Neural cell (in vitro differentiated cells): ENCODE measurements around the gene SLC1A1. TPM values are rescaled to one million over a fixed set of nuclear protein-coding genes. Genes with fewer than 3 reads are reported as not detected.
A peak's percentile ranks its signal among the peaks of the same experiment; 100 is the strongest.

Experiments
- H2AFZ ChIP-seq: fragments of 200-600, 300-800 bp; sonication (generic), shearing (Covaris generic); 2 replicates; pipeline ENCODE4 v1.6.0; 2014; ENCODE audit warnings: low read depth, mild to moderate bottlenecking, antibody characterized with exemption, low read length, moderate library complexity
- H3F3A ChIP-seq: fragments of 200-600 bp; shearing (Covaris generic); 2 replicates; pipeline ENCODE4 v1.6.1; 2016; ENCODE audit warnings: mild to moderate bottlenecking, moderate library complexity, mixed read lengths, antibody characterized with exemption, low read length; ENCODE audit not compliant: insufficient read depth, poor library complexity, severe bottlenecking
- H3K27ac ChIP-seq: fragments of 200-600, 300-800 bp; sonication (generic), shearing (Covaris generic); 2 replicates; pipeline ENCODE4 v1.5.1; 2014; ENCODE audit warnings: mild to moderate bottlenecking, low read length, moderate library complexity
- H3K27me3 ChIP-seq: fragments of 300-800, 200-600 bp; sonication (generic), shearing (Covaris generic); 2 replicates; pipeline ENCODE4 v1.6.0; 2014; ENCODE audit warnings: mild to moderate bottlenecking, low read depth, low read length, moderate library complexity; ENCODE audit not compliant: insufficient read depth
- H3K36me3 ChIP-seq: fragments of 300-800, 200-600 bp; sonication (generic), shearing (Covaris generic); 2 replicates; pipeline ENCODE4 v1.5.1; 2014; ENCODE audit warnings: mild to moderate bottlenecking, antibody characterized with exemption, low read length, moderate library complexity; ENCODE audit not compliant: insufficient read depth
- H3K4me2 ChIP-seq: fragments of 300-800, 200-600 bp; sonication (generic), shearing (Covaris generic); 2 replicates; pipeline ENCODE4 v1.6.0; 2014; ENCODE audit warnings: mild to moderate bottlenecking, low read length
- H3K4me3 ChIP-seq: fragments of 300-800, 200-600 bp; sonication (generic), shearing (Covaris generic); 2 replicates; pipeline ENCODE4 v1.5.1; 2014; ENCODE audit warnings: mild to moderate bottlenecking, low read length, moderate library complexity
- H3K79me2 ChIP-seq: fragments of 200-600 bp; shearing (Covaris generic); replicated peaks from 2 replicates; pipeline ENCODE4 v1.6.0; 2014; ENCODE audit warnings: mild to moderate bottlenecking, low read length, moderate library complexity; ENCODE audit not compliant: insufficient read depth
- H3K9ac ChIP-seq: fragments of 300-800, 200-600 bp; sonication (generic), shearing (Covaris generic); 2 replicates; pipeline ENCODE4 v1.6.1; 2016; ENCODE audit warnings: mild to moderate bottlenecking, low read length, mixed read lengths
- H3K9me2 ChIP-seq: fragments of 200-600 bp; shearing (Covaris generic); 2 replicates; pipeline ENCODE4 v1.6.1; 2016; ENCODE audit warnings: mild to moderate bottlenecking, low read length, mixed read lengths; ENCODE audit not compliant: insufficient read depth
- H3K9me3 ChIP-seq: fragments of 200-600, 300-800 bp; sonication (generic), shearing (Covaris generic); 2 replicates; pipeline ENCODE4 v1.6.1; 2016; ENCODE audit warnings: mild to moderate bottlenecking, mixed run types, low read length, moderate library complexity, mixed read lengths
- H4K20me1 ChIP-seq: fragments of 200-600 bp; shearing (Covaris generic); 2 replicates; pipeline ENCODE4 v1.6.1; 2016; ENCODE audit warnings: mild to moderate bottlenecking, mixed run types; ENCODE audit not compliant: insufficient read depth
- EP300 ChIP-seq: fragments of 450-650 bp; conservative IDR thresholded peaks from 2 replicates; pipeline ENCODE4 v1.6.1; 2014; ENCODE audit warnings: antibody characterized with exemption, mild to moderate bottlenecking, moderate library complexity; ENCODE audit not compliant: poor library complexity, severe bottlenecking
- EZH2 ChIP-seq: fragments of 200-600, 300-800 bp; shearing (Covaris generic), sonication (generic); IDR thresholded peaks from 2 replicates; pipeline ENCODE4 v1.6.1; 2014; ENCODE audit warnings: antibody characterized with exemption, low read length, borderline replicate concordance, mild to moderate bottlenecking; ENCODE audit not compliant: insufficient read depth, poor library complexity, severe bottlenecking
- MXI1 ChIP-seq: fragments of 450-650 bp; conservative IDR thresholded peaks from 2 replicates; pipeline ENCODE4 v1.6.1; 2014; ENCODE audit warnings: antibody characterized with exemption, mild to moderate bottlenecking; ENCODE audit not compliant: poor library complexity, severe bottlenecking
- POLR2AphosphoS5 ChIP-seq: IDR thresholded peaks from 2 replicates; pipeline ENCODE4 v1.6.1; 2012
- SMC3 ChIP-seq: fragments of 450-650 bp; conservative IDR thresholded peaks from 2 replicates; pipeline ENCODE4 v1.6.1; 2014; ENCODE audit warnings: antibody characterized with exemption, mild to moderate bottlenecking, moderate library complexity; ENCODE audit not compliant: poor library complexity
- TAF1 ChIP-seq: IDR thresholded peaks from 2 replicates; pipeline ENCODE4 v1.6.1; 2012; ENCODE audit warnings: low read depth
- polyA plus RNA-seq: library from polyadenylated mRNA; depleted of rRNA; stranded (reverse); fragments of >200 nt; gene quantifications from 2 replicates; pipeline ENCODE4 v1.2.3, GENCODE V29; 2014
- TF ChIP-seq, protein P1 (sequence below): fragments of 450-650 bp; IDR thresholded peaks from 2 replicates; pipeline ENCODE4 v1.5.1; 2014; ENCODE audit warnings: antibody characterized with exemption, mild to moderate bottlenecking, moderate library complexity; ENCODE audit not compliant: poor library complexity, severe bottlenecking
- TF ChIP-seq, protein P2 (sequence below): IDR thresholded peaks from 2 replicates; pipeline ENCODE4 v1.6.1; 2012; ENCODE audit warnings: borderline replicate concordance

Gene SLC1A1
- polyA plus RNA-seq, 1 donor from 2014 or later: 30.8 TPM

DNA sequence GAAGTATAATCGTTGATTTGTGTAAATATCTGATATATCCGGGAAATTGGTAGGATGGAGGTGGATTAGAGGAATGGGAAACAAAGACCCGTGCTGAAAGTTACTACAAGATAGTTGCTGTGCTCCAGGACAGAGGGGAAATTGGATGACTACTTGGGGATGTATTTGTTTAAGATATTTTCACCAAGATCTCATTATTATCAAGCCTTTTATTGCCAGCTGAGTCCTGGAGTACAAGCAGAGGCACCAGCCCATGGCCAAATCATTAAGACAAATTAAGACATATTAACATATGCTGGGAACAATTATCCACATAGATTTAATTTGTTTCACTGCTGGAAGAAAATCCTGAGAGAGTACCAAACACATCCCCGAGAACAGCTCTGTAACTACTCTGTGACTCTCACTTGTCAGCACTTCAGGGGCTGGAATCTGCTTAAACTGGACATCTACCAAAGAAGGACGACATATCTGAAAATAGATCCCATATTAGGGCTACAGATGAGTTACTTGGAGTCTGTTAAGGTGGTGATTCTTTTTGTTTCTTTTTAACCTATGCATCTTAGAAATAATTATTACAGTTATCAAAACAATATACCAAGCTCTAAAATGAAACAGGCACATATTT is 68.2 kb downstream of the SLC1A1 start:
- TF ChIP-seq EP300 (no peak), MXI1 (no peak), TAF1 (no peak), EZH2 (no peak)
- TF ChIP-seq, protein P1, sequence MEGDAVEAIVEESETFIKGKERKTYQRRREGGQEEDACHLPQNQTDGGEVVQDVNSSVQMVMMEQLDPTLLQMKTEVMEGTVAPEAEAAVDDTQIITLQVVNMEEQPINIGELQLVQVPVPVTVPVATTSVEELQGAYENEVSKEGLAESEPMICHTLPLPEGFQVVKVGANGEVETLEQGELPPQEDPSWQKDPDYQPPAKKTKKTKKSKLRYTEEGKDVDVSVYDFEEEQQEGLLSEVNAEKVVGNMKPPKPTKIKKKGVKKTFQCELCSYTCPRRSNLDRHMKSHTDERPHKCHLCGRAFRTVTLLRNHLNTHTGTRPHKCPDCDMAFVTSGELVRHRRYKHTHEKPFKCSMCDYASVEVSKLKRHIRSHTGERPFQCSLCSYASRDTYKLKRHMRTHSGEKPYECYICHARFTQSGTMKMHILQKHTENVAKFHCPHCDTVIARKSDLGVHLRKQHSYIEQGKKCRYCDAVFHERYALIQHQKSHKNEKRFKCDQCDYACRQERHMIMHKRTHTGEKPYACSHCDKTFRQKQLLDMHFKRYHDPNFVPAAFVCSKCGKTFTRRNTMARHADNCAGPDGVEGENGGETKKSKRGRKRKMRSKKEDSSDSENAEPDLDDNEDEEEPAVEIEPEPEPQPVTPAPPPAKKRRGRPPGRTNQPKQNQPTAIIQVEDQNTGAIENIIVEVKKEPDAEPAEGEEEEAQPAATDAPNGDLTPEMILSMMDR: no peak
- Histone ChIP-seq H3K9me3 (no peaks in the 10 kb centered on the region), H3K9me2 (no peaks in the 10 kb centered on the region), H3K36me3 (no peaks in the 10 kb centered on the region), H3K4me3 (no peak overlapping the region), H3K4me2 (no peak overlapping the region), H3K79me2 (no peaks in the 10 kb centered on the region), H3F3A (no peaks in the 10 kb centered on the region), H3K9ac (no peak overlapping the region), H3K27me3 (no peaks in the 10 kb centered on the region), H3K27ac (no peak overlapping the region), H4K20me1 (no peaks in the 10 kb centered on the region), H2AFZ (no peak overlapping the region)

DNA sequence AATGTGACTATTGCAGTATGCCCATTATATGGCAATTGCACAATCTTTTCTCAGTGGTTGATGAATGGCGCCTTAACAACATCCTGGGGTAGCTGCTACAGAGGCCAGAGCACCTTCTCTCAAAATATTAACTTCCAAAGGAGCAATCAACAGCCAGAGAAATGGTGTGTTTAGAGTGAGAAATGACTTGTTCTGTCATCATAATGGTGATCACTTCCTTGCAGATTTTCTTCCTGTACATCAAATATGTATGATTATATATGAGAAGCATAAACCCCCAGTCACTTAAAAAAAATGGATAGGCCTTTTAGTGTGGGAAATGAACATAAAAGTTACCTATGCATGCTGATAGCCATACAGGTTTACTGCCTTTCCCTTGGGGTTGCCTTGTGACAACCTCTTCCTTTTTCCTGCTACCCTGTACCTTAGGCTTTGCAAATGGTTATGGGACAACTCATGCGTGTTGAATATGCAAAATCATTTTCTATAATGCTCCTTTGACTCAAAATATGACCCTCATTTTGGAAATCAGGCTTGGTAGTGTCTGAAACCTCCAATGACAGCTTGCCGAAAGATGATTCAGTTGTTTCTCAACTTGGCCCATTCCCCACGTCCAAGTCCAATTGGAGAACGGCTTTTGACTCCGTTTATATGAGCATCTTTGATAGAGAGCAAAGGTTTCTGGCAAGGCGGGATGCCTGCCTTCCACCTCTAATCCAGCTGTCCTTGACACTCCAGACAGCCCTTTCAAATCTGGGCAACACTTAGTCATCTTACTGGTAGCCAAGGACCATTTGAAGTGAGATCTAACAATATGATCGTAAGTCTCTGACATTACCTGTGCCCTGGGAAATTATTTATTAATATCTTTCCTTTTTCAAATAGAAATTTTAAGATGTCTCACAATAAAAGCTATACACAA is 69.3 kb downstream of the SLC1A1 start:
- Histone ChIP-seq H3K27ac (no peak overlapping the region), H3K9ac (no peak overlapping the region), H2AFZ (no peak overlapping the region), H3K4me3 (no peak overlapping the region), H3K9me3 (no peaks in the 10 kb centered on the region), H3K27me3 (no peaks in the 10 kb centered on the region), H3K79me2 (no peaks in the 10 kb centered on the region), H3K9me2 (no peaks in the 10 kb centered on the region), H3K36me3 (no peaks in the 10 kb centered on the region), H3K4me2 (no peak overlapping the region), H3F3A (no peaks in the 10 kb centered on the region), H4K20me1 (no peaks in the 10 kb centered on the region)
- TF ChIP-seq EZH2: no peak
- TF ChIP-seq TAF1: no peak
- no peak for TF ChIP-seq EP300
- no peak for TF ChIP-seq MXI1
- no peak for TF ChIP-seq SMC3
- TF ChIP-seq, protein P2, sequence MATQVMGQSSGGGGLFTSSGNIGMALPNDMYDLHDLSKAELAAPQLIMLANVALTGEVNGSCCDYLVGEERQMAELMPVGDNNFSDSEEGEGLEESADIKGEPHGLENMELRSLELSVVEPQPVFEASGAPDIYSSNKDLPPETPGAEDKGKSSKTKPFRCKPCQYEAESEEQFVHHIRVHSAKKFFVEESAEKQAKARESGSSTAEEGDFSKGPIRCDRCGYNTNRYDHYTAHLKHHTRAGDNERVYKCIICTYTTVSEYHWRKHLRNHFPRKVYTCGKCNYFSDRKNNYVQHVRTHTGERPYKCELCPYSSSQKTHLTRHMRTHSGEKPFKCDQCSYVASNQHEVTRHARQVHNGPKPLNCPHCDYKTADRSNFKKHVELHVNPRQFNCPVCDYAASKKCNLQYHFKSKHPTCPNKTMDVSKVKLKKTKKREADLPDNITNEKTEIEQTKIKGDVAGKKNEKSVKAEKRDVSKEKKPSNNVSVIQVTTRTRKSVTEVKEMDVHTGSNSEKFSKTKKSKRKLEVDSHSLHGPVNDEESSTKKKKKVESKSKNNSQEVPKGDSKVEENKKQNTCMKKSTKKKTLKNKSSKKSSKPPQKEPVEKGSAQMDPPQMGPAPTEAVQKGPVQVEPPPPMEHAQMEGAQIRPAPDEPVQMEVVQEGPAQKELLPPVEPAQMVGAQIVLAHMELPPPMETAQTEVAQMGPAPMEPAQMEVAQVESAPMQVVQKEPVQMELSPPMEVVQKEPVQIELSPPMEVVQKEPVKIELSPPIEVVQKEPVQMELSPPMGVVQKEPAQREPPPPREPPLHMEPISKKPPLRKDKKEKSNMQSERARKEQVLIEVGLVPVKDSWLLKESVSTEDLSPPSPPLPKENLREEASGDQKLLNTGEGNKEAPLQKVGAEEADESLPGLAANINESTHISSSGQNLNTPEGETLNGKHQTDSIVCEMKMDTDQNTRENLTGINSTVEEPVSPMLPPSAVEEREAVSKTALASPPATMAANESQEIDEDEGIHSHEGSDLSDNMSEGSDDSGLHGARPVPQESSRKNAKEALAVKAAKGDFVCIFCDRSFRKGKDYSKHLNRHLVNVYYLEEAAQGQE: no peak
- TF ChIP-seq POLR2AphosphoS5: peak; percentile 22
